HG02588 (cell line): Measurements from ENCODE around the gene ATF7.
"Not testable (repeated sequence)": the region's sequence is repeated elsewhere in the genome, so short reads cannot be mapped to it uniquely, and the experiment has no call there.

Experiments
- ATAC-seq: cut with Tn5 transposase; IDR thresholded peaks from one replicate; pipeline ENCODE4 v1.9.1; 2021; ENCODE audit warnings: mild to moderate bottlenecking, moderate library complexity; ENCODE audit not compliant: unreplicated experiment

ATF7 gene

DNA sequence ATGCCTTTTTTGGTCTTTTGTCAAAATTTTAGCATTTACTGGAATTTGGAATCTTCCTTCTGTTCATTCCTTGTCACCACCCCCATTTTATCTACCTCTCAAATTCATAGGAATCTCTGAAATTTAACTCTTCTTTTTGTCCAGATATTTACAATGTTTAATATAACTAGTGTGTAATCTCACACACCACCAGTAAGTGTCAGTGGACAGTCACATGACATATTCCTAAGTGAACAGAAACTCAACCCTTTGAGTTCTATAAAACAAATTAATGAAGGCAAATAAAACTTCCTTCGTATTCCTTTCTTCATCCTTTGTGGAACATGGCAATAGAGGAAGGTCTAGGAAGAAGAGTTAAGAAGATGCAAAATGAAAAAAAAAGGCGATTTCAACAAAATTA, 26.6 kb downstream of the ATF7 start:
- ATAC-seq: no peak

DNA sequence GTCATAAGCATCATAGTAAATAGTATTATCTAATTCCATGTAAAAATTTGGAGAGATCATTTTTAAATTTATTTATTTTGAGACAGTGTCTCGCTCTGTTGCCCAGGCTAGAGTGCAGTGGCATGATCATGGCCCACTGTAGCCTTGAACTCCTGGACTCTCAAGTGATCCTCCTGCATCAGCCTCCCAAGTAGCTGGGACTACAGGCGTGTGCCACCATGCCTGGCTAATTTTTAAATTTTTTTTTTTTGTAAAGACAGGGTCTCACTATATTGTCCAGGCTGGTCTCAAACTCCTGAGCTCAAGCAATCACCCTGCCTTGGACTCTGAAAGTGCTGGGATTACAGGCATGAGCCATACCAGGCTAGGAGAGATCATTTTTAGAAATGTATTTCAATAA, 27.2 kb downstream of the ATF7 start:
- ATAC-seq: not testable (repeated sequence)

DNA sequence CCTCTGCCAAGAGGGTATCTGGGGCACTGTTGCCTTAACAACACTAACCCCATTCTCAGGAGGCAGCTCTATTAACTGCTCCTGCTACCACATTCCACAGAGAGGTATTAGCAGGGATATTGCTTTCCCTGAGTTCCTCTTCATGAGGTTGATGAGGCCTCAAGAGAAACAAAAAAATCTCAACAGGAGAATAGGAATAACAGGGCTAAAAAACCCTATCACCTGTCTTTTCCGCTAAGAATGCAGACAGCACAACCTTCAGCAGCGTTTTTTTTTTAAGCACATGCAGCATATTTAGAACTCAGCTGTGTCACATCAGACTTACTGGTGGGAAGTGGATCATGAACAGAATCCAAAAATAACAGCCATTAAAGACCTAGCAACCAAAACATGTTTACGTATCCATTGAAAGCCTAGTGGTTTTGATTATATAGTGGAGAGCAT, 29.2 kb downstream of the ATF7 start:
- no peak for ATAC-seq

GRCh38 chr12:53594897-53595615, 31.1 kb downstream of the ATF7 start:
- no peak for ATAC-seq

- ATAC-seq: no peak
Observed at GRCh38 chr12:53593707-53594106, 32.5 kb downstream of the ATF7 start.

- ATAC-seq: no peak
Observed at GRCh38 chr12:53593031-53593430, 33.2 kb downstream of the ATF7 start.

DNA sequence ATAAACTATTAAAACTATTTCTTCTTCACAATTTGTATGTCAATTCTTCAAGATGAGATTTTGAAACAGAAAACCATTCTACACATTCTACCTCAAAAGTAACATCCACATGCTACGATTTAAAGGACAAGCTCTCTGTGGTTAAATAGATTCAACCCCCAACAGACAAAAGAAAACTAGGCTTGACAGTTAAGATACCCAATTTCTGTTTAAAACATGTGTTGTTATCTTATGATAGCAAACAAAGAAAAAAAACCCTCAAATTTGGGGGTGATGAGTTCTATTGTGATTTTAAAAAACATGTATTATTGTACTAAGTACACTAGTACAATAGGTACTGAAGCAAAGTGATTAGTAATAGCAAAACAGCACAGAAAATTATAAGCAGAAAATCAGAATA, 33.8 kb downstream of the ATF7 start:
- no peak for ATAC-seq

DNA sequence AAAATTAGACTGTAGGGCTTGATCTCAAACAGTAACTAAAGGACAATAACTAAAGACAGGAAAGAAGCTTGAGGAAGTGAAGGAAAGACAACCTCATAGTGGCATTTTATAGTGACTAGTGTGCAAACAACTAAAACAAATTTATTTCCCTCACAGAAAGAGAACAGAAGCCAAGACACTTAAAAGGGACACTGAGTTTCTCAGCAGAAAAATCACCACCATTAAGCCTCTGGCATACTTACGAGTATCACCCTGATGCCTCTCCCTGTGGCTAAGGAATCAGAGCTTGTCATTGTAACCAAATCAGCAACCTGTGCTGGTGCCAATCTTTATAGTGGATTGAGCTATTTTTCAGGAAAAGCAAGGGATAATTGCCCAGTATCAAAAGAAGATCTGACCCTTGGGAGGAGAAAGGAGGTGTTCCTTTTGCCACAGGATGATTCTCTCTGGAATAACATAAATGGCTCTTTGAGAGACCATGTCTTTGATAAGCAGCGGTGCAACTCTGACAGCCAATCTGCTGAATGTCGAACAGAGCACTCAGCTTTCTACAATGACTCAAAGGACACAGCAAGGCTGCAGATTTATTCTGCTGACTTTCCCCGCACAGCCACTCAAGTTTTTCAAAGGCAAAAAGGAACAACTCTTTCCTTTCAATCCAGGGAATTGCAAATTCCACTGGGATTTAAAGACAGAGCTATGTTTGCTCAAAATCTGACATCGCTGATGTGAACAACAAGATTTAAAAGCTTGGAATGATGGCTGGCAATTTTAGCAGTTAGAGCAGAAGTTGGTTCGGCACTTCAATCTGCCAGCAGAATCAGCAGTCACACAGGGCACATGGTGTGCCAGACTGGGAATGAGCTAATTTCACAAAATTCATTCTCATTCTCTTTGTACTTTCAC, 34.6 kb downstream of the ATF7 start:
- ATAC-seq: no peak

DNA sequence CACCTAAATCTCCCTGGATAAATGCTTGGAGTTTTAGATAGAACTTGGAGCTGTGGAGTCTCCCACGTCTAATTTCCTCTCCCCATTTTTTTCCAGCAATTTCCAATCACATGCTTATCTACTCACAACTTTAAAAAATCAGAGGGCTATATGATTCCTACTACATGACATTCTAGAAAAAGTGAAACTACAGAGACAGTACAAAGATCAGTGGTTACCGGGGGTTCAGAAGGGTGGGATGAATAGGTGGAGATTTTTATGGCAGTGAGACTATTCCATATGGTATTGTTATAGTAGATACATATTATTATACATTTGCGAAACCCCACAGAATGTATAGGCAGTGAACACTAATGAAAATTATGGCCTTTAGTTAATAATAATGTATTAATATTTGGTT, 35.5 kb downstream of the ATF7 start:
- no peak for ATAC-seq

GRCh38 chr12:53589915-53590314, 36.3 kb downstream of the ATF7 start:
- no peak for ATAC-seq

DNA sequence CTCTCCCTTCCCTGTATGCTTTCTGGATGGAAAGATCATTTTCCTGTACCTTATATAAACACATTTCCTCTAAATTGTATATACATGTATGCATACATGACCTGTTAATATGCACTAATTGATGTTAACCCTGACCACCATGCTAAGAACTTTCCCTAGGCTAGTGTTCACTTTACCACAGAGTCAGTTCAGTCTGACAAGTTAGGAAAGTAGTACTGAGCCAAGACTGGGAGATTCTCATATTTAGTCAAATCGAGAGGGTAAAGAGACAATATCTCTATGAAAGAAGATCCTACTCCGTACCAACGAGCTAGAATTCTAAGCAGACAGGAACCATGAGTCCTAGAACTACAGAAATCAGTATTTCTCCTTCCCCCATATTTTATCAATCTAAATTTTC, 36.8 kb downstream of the ATF7 start:
- ATAC-seq: no peak

DNA sequence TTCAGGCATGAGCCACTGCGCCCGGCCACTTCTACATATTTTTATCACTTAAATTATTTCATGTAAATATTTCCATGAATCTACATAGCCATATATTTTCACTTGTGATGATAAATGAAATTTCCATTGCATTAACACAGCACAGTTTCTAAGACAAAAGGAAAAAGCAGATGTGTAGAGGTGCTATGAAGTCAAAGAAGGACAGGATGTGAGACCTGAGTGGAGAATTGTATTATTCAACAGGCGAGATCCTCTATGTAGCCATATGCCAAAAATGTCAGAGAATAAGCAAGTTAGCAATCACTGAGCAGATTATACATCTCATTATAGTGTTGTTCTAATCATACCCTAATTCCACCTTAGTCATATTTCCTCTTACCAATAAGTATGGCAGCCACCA, 38.1 kb downstream of the ATF7 start:
- no peak for ATAC-seq

DNA sequence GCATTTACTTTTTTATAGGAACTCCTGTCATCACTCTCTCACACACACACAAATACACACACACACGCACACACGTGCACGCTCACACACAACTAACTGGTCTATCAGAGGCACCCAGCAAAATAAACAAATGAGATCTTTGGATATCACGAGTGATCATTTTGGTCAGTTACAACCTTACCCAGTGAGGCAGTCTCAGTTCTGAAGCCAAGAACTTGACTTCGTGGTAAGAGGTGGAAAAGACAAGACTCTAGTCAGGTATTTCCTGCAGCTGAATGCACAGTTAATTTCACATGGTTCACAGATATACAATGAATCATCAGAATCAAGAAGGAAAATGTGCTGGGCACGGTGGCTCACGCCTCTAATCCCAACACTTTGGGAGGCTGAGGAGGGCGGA, 39.4 kb downstream of the ATF7 start:
- ATAC-seq: no peak

GRCh38 chr12:53585448-53586125, 40.6 kb downstream of the ATF7 start:
- ATAC-seq: no peak

GRCh38 chr12:53579545-53579955, 46.6 kb downstream of the ATF7 start:
- peak; percentile 58 for ATAC-seq

DNA sequence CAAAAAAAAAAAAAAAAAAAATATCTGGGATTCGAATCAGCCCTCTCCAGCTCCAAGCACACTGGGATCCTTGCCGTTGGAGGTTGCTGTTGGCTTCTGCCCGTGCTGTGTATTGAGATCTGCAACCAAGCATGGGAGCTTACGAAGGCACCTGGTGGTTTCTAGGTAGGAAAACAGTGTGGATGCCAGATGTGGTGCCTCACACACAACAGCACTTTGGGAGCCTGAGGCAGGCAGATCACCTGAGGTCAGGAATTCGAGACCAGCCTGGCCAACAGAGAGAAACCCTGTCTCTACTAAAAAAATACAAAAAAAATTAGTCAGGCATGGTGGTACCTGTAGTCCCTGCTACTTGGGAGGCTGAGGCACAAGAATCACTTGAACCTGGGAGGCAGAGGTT, 47.4 kb downstream of the ATF7 start:
- no peak for ATAC-seq

DNA sequence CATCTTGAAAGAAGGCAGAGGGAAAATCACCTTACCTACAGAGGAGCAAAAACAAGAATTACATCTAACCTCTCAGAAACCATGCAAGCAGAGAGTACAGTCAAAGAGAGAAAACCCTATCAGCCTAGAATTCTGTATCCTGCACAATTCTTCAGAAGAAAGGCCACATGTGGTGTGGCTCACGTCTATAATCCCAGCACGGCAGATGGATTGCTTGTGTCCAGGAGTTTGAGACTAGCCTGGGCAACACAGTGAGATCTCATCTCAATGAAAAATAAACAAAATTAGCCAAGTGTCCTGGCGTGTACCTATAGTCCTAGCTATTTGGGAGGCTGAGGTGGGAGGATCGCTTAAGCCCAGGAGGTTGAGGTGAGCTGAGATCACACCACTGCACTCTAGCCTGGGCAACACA, 48.2 kb downstream of the ATF7 start:
- no peak for ATAC-seq

DNA sequence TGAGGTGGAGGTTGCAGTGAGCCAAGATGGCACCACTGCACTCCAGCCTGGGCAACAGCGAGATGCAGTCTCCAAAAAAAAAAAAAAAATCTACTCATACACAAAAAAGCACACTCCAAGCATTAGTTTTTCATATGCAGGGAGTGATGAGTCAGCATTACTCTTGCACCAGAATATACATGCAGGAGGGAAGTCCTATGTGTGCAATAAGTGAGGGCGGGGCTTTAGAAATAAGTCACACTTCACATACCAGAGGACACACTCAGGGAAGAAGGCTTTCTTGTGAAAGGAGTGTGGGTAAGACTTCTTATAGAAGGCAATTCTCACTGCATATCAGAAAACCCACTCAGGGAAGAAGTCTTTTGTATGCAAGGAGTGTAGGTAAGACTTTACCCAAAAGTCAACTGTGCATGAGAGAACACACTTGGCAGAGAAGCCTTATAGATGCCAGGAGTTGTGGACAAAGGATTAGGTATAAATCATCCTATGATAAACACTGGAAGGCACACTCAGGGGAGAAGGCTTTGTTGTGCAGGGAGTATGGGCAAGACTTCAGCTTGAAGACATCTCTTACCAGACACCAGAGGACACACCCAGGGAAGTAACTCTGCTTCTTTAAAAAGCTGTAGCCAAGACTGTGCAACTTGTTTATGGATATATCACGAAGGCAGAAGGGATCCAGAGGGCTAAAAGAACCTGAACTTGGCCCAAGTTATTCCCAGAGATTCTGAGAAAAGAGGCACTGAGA, 50.5 kb downstream of the ATF7 start:
- ATAC-seq: no peak

DNA sequence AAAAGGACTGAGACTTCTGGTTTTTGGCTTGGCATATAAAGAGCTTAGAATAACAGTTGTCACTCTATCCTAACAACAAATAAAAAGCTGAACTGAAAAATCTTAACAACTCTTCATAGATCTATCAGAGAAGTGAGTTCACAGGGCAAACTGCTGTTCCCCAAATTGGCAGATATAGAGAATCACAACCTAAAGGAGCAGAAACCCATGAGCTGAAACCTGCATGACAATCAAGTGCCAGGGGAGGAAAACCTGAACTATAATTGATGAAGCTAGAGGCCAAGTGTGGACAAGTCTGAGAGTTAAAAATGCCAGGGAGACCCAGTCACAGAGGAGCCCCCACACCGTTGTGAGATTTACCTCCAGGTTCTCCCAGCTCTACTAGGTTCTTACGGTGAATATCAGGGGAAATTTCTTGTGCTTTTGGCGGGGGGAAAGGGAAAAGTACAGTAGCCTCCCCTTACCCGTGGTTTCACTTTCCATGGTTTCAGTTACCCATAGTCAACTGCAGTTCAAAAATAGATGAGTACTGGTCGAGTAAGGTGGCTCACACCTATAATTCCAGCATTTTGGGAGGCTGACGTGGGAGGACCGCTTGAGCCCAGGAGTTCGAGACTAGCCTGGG, 53.9 kb downstream of the ATF7 start:
- no peak for ATAC-seq

GRCh38 chr12:53571295-53571694, 54.9 kb downstream of the ATF7 start:
- no peak for ATAC-seq
